Occipital lobe (tissue), 2 donors: Measurements from ENCODE around the gene STK11. TPM values are rescaled to one million over a fixed set of nuclear protein-coding genes. Genes with fewer than 3 reads are reported as not detected.
A peak's percentile ranks its signal among the peaks of the same experiment; 100 is the strongest.

ENCODE experiments used
- DNase-seq: peaks from one replicate; lab custom pipeline; 2025; lab: John Stamatoyannopoulos, UW
- total RNA-seq: library from RNA; depleted of rRNA; stranded (reverse); fragments of >200 nt; gene quantifications from one replicate; pipeline ENCODE4 v1.2.3, GENCODE V29; 2014

Gene STK11, protein sequence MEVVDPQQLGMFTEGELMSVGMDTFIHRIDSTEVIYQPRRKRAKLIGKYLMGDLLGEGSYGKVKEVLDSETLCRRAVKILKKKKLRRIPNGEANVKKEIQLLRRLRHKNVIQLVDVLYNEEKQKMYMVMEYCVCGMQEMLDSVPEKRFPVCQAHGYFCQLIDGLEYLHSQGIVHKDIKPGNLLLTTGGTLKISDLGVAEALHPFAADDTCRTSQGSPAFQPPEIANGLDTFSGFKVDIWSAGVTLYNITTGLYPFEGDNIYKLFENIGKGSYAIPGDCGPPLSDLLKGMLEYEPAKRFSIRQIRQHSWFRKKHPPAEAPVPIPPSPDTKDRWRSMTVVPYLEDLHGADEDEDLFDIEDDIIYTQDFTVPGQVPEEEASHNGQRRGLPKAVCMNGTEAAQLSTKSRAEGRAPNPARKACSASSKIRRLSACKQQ
- 49.0 TPM for total RNA-seq

DNA sequence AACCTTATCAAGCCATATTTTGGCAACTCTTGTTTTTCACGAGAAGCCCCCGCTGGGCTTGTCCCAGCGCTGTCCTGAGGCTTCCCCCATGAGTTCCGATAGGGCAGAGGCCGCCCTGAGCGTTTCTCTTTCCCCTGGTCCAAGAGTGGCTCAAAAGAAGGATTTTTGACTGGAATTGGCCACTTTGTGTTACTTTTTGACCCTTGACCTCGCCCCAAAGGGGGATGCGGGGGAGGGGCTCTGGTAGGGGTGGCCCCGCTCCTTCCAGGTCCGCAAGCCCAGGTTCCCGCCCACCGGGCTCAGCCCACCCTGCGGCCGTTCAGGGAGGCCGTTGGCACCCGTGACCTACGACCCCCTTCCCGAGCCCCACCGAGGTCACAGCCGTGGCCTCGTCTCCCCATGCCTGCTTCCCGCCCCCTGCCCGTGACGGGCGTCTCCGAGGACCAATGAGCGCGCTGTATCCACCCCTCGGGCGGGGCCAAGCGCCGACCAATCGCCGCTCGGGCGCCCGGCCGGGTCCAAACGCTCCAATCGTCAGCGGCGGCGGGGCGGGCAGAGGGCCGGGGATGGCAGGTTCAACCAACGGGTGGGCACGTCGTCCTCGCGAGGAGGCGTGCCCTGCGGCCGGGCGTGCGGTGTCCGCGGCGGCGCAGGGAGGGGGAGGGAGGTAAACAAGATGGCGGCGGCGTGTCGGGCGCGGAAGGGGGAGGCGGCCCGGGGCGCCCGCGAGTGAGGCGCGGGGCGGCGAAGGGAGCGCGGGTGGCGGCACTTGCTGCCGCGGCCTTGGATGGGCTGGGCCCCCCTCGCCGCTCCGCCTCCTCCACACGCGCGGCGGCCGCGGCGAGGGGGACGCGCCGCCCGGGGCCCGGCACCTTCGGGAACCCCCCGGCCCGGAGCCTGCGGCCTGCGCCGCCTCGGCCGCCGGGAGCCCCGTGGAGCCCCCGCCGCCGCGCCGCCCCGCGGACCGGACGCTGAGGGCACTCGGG is at the start of gene STK11:
Gene STK11, plus strand, starts transcription at position 665 of the 986 bp plus-strand sequence. CDS start 1,136 bp downstream, outside the sequence.
- DNase-seq, result peak; percentile 98

DNA sequence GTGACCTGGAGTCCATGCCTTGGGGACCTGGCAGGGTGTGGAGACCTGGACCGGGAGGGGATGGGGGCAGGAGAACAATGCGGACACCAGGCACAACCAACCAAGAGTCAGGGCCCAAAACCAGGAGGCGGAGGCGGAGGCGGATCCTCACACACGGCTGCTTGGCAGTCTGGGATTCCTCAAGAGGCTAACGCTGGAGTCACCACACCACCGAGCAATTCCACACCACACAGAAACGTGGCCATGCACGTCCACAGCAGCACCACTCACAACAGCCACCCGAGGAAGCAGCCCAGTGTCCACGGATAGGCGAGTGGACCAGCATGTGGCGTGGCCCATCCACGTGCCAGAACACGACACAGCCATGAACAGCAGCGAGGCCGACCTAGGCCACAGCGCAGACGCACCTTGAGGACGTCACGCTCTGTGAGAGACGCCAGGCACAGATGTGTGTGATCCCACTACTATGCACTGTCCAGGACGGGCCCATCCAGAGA is 49.2 kb upstream of the STK11 start:
- DNase-seq, result no peak

DNA sequence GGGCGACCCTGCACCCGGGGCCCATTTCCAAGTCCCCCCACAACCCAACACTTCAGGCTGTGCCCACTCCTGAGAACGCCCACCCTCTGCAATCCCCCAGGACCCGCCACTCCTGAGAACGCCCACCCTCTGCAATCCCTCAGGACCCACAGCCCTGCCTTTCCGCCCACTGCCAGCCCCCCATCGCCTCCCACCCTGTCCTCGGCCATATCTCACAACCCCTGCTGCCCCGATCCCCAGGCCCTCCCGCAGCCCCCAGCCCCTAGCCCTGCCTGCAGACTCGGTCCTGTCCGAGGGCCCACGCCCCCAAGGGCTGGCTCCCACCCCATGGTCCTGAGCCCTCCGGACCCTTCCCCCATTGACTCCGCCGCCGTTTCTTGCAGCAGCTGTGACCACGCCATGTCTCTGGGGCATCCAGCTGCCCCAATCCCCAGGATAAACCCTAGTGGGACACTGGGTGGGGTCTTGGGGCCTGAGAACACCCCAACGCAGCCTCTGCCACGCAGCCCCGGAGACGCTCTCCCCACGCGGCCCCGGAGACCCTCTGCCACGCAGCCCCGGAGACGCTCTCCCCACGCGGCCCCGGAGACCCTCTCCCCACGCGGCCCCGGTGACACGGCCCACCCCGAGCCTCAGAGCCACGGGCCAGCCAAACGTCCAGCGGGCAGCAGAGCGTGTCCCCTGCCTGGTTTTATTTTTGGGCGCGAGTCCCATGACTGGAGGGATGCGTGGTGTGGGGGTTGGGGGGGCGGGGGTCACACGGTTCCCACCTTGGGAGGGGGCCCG is 48.6 kb upstream of the STK11 start:
- DNase-seq, result no peak

DNA sequence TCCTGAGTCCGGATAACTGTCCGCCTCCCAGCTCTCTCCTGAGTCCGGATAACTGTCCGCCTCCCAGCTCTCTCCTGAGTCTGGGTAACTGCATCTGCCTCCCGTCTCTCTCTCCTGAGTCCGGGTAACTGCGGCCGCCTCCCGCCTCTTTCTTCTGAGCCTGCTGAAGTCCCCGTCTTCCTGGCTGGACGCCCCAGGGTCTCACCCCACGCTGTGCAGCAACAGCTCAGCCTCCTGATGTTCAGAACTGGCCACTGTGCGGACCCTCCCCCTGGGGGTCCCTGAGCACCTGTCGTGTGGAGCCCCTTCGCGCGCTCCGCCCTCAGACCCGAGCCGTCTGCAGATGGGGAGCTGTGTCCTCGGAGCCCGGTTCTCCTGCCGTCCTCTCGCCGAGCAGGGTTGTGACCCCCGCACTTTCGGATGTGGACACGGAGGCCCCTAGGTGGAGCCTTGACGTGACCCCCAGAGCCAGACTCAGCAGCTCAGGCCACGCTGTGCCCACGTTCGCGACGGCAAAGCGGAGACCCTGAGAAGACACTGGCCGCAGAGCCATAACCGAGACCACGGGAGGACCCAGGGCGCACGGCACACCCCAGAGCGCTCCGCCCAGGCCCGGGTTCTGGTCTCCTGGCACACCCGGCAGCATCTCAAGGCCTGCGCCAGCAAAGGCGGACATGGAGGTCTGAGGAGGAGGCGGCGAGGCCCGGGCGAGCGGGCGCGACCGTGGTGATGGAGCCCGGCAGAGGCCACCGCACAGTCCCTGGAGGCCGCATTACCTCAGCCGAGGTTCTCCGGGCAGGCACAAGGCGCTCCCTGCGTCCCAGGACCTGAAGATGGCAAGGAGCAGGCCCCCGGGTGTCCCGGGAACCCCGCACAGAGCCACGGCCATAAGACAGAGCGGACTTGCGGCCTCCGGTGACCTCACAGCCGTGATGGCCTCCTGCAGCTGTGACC is 47.4 kb upstream of the STK11 start:
- DNase-seq, result no peak

DNA sequence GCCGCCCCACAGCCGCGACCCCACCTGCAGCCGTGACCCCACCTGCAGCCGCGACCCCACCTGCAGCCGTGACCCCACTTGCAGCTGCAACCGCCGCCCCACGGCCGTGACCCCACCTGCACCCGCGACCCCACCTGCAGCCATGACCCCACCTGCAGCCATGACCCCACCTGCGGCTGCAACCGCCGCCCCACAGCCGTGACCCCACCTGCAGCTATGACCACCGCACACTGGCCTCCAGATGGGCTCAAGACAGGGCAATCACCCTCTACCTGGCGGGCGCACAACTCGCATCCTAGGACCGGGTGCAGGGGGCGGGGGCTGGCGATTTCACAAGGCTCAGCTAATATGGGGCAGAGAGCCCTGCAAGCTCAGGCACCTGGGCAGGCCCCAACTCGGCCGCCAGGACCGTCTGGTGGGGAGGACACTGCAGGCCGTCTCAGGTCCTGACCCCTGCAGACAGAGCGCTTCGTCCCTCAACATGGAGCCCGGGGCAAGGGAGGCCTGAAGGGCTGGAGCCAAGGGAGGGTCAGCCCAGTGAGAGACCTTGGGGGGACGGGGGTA is 46.6 kb upstream of the STK11 start:
- DNase-seq, result no peak

DNA sequence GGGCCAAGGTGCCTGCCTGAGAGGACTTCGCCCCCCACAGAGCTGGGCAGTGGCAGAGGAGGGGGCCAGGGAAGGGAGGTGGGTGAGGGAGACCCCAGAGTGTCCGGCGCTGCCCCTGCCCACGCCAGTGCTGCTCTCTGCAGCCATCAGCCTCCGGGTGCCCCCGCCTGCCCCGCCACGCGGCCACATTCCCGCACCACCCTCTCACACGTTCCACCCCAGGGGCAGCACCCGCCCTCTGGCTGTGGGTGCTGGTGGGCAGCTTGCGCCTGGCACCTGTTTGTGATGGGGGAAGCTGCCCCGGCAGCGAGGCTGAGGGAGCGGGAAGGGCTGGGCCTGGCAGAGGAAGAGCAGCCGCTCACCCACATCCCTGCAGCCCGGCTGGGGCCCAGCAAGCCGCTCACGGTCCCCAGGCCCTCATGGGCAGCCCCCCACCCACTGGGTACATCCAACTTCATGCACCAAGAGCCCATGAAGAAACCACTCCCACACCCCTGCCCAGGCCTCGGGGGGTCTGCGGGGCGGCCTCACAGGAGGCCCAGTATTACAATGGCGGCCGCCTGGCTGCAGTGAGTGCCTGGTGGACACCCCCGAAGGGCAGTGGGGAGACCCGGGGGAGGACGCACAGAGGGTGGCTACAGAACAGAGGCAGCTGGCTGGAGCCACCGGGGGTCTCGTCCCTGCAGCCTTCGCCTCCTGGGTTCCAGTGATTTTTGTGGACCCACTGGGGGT is 45.5 kb upstream of the STK11 start:
- DNase-seq, result no peak

DNA sequence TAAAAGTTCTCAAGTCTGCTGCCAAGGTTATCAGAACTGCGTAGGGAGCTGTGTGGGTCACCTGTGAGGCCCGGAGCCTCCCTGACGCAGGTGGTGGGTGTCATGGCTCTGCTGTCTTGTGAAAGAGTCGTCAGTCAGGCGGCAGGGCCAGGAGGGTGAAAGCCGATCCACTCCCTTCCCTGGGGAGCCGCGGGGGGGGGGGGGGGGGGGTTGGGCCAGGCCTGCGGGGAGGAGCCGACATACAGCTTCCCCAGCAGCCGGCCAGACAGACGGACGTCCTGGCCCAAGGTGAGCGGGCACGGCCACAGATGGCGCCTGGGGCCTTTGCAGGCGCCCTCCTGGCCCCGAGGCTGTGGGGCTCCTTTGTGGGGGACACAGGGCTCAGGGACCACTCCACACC is 43.9 kb upstream of the STK11 start:
- DNase-seq, result no peak

DNA sequence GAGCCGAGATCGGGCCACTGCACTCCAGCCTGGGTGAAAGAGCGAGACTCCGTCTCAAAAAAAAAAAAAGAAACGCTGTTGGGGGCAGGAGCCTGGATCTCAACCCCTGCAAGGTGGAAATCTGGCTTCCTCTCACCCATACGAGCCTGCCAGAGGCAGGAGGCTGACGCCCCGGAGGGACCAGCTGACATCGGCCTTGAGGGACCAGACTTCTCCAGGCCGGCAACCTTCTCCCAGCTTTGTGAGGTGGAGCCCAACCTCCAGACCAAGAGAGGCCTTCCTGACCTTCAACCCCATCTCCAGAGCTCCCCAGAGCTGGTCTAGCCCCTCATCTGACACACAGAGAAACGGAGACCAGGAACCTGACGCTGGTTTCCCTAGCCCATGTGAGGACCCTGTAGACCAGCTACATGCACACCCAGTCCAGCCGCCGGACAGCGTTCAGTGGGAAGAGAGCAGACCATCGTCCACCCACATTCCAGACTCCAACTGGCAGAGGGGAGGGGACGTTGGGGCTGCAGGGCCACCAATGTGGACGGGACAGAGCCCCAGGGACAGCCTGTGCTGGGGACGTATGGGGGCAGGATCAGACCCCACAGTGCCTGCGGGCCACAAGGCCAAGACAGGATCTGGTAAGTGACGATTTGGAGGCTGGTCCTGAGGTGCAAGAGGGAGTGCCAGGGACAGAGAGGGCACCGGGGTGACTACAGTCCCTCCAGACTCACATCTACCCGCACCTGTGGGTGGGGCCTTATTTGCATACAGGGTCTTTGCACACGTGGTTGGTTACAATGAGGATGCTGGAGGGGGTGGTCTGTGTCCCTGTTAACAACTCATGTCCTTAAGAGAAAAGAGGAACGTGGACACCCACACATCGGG is 42.9 kb upstream of the STK11 start:
- no peak for DNase-seq

DNA sequence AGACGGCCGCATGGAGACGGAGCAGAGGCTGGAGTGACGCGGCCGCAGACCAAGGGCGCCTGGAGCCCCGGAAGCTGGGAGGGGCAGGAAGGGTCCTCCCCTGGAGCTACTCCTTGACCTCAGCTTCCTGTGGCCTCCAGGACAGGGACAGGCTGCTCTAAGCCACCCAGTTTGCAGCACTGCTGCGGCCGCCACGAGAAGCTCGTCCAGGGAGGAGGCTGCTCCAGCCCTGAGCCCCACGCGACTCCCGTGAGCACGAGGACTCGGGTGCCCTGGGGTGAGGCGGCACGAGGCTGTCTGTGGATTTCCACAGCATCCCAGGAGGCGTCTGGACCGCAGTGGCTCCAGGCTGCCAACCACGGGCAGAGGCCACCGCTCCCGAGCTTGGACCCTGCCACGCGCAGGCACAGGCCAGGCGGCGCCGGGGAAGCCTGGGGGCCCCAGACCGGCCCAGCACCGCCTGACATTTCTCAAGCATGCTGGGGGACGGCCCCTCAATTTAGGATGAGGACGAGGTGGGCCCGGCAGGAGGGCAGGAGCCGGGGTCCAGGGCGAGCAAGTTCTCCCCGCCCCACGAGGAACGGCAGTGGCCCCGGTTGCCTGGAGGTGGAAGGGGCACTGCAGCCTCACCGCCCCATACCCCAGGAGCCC is 42.2 kb upstream of the STK11 start:
- no peak for DNase-seq

DNA sequence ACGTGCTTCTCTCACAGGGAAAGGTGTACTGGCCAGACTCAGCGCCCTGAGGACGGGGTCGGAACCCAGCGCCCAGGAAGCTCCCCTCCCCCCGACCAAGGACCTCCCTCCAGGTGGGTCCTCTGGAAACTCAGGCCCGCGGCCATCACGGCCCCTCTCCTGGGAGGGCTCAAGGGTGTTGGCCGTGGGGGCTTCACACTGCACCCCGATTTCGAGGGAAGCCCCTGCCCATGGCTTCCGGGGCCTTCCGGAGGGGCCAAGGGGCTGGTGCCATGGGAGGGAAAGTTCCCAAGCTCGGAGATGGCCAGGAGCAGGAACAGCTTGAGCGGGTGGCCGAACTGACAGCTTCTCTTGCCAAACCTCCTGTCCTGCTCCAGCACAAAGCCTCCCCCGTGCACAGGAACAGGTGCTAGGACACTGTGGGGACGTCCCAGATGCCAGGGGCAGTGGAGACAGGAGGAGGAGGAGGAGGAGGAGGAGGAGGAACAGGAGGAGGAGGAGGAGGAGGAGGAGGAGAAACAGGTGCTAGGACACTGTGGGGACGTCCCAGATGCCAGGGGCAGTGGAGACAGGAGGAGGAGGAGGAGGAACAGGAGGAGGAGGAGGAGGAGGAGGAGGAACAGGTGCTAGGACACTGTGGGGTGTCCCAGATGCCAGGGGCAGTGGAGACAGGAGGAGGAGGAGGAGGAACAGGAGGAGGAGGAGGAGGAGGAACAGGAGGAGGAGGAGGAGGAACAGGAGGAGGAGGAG is 41.5 kb upstream of the STK11 start:
- DNase-seq, result no peak

DNA sequence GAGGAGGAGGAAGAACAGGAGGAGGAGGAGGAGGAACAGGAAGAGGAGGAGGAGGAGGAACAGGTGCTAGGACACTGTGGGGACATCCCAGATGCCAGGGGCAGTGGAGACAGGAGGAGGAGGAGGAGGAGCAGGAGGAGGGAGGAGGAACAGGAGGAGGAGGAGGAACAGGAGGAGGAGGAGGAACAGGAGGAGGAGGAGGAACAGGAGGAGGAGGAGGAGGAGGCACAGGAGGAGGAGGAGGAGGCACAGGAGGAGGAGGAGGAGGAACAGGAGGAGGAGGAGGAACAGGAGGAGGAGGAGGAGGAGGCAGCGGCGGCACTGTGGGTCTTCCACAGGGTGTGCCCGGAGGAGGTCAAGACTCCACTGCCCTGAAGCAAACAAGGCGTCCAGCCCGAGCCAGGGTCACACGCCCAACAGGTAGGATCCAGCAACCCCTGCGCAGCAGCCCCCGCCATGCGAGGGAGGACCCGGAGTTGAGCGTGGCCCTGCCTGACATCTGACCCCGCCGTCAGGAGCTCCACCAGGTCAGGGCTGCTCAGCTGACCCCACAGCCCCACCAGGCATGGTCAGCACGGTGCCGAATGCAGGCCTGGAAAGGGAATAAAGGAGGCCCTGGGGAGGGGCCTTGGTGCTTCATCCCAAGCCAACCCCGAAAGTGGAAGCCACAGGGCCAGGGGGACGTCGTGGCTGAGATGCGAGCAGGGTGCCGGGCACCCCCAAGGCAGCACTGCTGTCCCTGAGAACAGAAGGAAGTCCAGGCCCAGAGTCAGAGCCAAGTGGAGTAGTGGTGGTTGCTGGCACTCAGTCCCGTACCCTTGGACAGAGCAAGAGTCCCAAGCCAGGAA is 40.7 kb upstream of the STK11 start:
- DNase-seq, result no peak

DNA sequence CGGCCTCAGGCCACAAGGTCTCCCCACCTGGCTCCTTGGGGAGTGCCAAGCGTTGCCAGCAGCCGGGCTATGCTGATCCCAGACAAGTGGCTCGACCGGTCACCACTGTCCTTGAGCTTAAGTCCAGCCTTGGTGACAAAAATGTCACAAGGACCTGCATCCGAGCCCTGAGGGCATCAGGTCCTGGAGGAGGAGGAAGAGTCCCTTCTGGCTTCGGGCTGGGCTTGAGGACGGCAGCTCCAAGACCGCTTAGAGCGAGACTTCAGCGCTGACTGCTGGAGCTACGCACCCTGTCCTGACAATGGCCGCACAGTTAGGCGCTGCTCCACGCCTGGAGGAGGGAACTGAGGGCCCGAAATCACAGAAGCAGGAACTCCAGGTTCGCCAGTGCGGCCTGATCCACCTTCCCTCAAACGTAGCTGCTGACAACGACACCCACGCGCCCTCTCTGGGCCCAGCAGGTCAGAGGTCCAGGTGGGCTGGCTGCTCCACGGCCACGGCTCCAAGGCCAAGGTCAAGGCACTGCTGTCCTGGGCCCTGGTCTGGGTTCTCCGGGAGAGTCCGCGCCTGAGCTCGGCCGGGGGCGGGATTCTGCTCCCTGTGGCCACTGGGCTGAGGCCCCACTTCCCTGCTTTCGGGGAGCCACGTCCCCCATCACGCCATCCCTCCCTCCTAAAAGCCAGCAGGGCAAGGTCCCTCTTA is 38.6 kb upstream of the STK11 start:
- DNase-seq, result no peak

DNA sequence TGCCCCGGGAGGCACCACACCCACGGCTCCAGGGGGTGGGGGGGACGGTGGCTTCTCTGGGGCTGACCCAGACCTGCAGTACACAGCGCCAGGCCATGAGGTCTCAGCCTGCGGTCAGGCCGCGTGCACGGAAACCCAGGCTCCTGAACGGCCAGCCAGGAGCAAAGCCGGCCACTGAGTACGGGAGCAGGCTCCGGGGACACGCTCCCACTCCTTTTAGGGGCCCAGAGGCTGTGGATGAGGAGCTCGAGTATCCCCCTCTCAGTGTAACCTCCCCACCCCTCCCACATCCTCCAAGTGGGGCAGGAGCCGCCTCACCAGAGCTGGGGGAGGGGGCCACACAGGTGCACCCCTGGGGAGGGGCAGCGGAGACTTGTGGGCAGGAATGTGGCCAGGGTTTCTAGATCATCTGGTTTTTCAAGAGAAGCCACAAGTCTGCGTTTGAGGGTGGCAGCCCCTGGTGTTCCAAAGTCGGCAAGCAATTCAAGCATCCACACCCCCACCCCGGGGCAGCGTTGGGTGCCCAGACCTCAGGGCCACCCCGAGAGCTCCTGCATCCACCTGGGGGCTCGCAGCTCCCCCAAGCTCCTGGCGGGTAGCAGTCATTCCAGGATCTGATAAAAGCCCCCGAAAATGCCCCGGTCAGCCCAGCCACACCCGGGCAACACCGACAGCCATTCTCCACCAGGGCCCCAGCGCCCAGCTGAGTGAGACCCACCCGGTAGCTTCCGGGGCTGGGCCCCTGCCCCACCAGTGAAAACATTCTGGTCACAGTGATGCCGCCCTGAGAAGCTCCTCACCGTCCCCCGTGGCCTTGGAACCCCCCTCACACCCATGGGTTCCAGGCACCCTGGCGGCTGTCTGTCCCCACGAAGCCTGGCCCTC is 37.6 kb upstream of the STK11 start:
- DNase-seq, result no peak
